HG02588 (cell line): ENCODE data around the gene CDYL.

Experiments used
- ATAC-seq: cut with Tn5 transposase; IDR thresholded peaks from one replicate; pipeline ENCODE4 v1.9.1; 2021; ENCODE audit warnings: mild to moderate bottlenecking, moderate library complexity; ENCODE audit not compliant: unreplicated experiment

Gene CDYL

DNA sequence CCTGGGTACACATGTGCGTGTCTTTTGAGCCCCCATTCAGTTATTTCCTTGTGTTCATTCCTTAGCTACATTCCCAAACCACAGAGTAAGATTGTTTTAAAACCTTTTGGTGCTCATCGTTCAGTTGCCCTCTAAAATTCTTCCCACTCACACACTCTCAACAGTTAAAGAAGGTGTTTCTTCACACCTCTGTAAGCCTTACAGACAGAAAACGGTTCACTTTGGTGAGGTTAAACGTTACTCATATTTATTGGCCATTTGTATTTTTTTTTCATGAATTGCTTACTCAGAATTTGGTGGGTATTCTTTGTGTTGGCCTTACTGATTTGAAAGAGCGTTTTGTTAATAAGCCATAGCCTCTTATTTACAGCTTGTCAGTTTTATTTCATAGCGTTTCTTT is 97.7 kb downstream of the CDYL start:
- ATAC-seq: no peak

GRCh38 chr6:4879741-4880275 is 103.6 kb downstream of the CDYL start:
- peak; percentile 62 for ATAC-seq

DNA sequence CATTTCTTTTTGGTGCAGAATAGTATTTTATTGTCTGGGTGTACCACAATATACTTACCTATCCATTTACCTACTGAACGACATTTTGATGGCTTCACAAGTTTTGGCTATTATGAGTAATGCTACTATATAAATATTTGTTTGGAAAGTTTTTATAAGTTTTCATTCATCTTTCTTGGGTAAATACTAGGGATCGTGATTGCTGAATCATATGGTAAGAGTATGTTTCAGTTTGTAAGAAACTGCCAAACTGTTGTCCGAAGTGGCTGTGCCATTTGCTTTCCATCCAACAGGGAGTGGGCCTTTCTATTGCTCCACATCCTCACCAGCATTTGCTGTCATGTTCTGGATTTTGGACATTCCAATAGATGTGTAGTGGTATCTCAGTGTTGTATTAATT is 104.2 kb downstream of the CDYL start:
- ATAC-seq: no peak

GRCh38 chr6:4883298-4883697 is 107.1 kb downstream of the CDYL start:
- no peak for ATAC-seq

DNA sequence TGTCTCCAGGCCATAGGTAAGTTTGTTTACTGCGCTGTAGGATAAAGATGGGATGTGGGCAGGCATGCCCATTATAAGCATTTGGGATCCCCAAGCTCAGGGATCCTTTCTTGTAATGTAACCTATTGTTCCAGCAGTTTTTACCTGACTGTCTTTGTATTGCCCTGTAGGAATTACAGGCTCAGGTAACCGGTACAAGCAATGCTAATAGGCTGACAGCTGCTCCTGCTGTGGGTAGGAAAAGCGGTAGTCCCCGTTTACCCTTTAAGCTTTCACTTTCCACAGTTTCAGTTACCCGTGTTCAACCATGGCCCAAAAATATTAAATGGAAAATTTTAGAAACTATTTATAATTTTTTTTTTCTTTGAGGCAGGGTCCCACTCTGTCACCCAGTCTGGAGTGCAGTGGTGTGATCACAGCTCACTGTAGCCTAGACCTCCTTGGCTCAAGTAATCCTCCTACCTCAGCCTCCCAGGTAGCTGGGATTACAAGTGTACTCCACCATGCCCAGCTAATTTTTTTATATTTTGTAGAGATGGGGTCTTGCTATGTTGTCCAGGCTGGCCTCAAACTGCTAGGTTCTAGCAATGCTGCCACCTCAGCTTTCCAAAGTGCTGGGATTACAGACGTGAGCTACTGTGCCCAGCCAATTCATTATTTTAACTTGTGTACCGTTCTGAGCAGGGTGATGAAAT is 108.6 kb downstream of the CDYL start:
- no peak for ATAC-seq

DNA sequence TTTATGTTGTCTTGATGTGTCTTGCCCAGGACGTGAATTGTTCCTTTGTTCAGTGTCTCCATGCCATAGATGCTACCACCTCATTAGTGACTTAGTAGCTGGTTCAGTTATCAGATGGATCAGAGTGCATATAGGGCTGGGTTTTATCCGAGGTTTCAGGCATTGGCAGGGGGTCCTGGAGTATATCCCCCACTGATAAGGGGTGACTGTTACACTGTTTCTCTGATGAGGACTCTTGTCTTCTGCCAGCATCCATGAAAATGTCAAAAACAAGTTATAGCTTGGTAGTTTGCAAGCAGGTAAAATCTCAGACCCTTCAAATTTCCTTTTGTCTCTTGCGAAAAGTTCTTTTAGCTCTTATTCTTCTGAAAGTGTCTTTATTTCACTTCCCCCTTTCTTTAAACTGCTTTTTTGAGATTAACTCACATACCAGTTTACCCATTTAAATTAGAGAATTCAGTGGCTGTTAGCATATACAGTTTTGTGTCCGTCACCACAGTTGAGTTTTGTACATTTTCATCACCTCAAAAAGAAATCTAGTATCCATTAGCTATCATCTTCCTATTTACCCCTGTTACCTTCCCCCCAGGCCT is 109.2 kb downstream of the CDYL start:
- no peak for ATAC-seq

DNA sequence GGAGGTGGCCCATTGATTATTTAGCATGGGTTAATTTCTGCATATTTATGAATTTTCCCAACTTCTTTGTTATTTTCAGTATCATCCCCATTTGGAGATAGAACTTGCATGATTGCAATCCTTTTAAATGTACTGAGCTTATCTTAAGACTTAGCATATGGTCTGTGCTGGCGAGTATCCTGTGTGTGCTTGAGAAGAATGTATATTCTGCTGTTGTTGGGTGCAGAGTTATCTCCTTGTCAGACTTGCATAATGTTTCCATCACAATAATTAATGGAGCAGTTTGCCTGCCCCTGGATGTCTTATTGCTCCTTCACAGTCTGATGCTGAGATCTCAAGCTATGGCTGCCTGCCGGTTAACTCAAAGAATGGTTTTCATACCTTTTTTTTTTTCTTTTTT is 112.6 kb downstream of the CDYL start:
- ATAC-seq: no peak

- ATAC-seq: no peak
Observed at GRCh38 chr6:4889701-4890100, 113.5 kb downstream of the CDYL start.

DNA sequence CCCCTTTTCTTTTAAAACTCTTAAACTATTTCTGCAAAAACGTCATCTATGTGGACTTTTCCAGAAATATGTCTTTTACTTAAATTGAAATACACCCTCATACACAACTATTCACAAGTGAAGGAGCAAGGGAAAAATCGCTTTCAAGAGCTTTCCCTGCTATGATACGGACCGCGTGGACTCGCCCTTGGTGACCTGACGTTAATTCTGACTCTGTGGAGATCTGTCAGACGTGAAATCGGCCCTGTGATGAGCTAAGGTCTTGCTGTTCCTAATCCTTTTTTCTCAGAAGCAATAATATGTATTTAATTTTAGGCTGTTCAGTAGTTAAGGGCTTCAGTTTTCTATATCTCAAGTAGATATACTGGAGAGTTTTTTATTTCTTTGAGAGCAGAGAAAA is 114.0 kb downstream of the CDYL start:
- ATAC-seq: no peak

DNA sequence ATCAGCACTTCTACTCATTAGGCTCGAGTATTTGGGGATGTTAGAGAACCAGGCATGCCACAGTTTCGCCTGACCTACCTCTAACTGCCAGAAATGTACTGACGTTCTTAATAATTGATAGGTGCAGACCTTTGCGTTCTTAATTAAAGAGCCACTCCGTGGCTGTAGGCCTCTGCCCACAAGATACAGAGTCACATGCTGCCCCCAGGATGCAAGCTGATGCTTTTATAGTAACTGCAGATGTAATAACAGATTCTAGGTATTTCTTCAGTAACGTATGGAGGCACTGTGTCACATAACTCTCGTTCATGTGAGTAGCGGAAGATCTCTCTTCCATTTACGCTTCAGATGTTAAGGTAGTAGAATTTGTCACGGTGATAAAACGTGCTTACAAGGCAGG is 114.4 kb downstream of the CDYL start:
- no peak for ATAC-seq

- no peak for ATAC-seq
Observed at GRCh38 chr6:4891141-4891540, 114.9 kb downstream of the CDYL start.

DNA sequence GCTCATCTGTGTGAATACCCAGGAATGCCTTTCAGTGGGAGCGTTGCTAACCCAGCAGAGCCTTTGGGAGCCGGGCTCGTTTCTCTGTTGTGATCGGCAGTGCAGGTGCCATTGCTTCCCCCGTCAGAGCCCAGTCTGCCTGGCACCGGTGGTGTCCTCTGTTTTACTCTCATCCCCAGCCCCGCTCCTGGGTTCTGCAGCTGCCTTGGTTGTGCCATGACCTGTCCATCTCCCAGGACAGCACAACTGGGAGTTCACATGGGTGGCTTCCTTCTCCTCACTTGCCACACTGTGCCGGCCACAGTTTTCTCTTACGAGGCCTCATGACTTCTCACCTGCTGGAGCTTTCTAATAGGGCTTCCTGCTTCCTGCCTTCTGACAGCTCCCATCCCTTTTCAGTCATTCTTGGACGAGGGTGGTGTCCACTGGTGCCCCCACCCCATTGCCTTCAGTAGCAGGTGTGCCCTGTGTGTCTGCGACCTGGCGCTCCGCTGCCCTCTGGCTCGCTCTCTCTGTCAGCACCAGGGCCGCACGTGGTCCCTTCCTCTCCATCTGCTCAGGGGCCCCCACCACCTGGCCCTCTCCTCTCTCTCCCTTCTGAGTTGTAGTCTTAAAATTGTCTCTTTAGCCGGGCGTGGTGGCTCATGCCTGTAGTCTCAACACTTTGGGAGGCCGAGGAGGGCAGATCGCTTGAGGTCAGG is 116.7 kb downstream of the CDYL start:
- ATAC-seq: no peak

DNA sequence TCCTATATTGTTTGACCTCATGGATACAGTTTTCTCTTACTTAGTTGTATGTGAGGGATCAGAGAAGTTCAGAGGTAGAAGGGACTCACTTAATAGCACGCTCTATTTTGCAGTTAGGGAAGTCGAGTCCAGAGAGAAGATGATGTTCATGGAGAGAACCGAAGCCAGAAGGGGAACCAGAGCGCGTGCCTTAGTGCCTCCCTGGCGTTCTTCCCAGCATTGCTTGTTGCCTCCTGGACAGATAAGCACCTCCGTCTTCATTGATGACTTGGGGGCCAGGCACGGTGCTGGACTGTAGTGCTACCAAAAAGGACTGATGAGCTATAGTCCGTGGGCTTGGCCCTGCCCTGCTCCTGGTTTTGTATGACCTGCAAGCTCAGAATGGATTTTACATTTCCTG is 117.8 kb downstream of the CDYL start:
- no peak for ATAC-seq

GRCh38 chr6:4895971-4896370 is 119.8 kb downstream of the CDYL start:
- ATAC-seq: no peak

DNA sequence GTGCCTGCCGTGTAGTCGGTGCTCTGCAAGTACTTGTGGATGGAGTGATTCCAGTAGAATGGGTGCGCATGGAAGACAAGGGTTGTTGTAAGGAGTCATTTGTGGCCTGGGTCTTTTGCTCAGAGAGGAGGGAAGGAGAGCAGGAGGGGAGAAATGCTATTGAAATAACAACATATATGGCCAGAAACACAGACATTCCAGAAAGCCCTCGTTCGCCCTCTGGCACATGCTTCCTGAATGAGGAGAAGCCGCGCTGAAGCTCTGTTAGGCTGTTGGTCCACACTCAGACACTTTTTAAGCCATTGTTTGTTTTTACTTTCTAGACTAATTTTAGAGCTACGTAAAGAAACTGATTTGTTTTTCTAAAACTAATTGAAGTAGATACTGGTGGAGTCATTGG is 120.2 kb downstream of the CDYL start:
- no peak for ATAC-seq

DNA sequence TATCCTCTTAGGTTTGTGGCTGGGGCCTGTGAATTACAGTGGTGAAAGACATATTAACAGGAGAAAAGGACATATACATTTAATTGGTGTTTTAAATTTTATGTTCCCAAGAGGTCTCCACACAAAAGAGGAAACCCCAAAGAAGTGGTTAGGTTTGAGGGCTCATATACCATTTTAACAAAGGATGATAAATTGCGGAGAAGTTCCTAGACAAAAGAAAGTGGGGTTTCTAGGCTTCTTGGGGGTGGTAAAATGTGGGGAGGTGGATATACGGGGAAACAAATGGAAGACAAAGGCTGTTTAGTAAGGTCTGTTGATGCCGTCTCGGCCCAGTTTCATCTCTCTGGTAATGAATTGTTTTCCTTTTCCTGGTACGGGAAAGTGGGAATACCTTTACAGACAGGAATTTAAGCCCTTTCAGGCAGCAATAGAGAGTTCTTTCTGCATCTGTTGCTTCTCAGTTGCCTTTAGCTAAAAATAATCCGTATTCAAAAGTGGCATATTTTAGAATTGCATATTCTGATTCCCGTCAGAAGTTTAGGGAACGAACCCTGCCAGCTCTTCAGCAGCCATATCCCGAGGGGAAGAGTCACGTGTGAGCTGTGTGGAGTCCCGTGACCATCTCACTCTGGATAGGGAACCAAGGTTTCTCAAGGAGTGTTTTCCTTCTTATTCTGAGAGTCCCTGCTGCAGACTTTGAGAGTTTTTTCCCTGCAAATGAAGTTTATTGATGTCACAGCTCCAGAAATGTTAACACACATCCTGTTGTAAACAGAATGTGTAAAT is 123.2 kb downstream of the CDYL start:
- no peak for ATAC-seq

DNA sequence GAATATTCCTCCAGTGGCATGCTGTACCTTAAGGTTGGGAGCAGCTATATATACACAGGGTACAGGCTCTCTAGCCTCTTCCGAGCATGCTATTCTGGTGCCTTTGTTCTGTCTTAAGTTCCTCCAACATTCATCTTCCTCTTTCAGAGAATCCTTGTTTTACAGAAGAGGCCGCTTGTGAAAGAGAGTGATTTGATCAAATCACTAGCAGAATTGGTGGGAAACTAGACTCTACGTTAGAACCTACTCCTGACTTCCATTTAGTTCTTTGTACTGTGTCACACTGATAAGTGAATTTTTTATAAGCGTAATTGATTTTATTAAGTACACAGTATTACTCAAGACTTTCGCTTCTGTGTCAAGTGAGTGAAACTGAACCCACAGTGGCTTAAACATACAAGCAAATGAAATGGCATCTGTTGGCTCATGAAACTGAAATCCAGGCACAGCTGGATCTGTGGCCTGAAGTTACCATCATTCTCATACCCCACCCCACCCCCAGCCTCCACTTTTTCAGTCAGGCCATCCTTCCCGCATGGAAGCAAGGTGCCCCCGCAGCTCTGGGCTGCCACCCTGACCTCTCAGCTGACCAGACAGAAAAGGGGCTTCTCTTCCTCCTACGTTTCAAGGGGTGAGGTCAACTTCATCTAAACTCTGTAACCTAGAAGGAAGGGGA is 125.3 kb downstream of the CDYL start:
- ATAC-seq: peak; percentile 77

GRCh38 chr6:4902363-4902762 is 126.2 kb downstream of the CDYL start:
- ATAC-seq: no peak

GRCh38 chr6:4903121-4903520 is 126.9 kb downstream of the CDYL start:
- ATAC-seq: no peak

DNA sequence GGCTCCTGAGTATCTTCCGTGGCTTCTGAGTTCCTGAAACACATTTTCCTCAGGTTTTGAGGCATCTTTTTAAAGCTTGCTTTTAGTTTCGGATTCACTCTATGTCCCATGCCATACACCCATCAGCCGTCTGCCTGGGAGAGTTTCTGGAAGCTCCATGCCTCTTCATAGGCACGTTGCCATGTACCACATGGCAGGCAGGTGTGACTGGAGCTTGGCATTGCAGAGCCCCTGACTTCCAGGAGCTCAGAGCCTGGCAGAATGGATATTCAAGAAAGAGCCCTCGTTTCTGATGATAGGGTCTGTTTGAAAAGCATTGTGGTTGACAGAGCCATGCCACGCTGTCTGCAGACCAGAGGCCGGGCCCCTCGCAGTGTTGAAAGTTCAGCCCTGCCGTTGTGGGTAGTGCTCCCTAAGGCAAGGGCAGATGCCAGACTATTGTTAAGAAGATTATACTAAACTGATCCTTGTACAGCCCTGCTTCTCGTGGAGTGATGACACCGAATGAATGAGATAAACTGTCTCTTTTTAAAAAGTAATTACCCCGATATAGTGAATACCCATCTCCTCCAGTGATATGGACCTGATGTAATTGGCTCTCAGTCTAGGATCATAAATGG is 127.7 kb downstream of the CDYL start:
- no peak for ATAC-seq
